GM18873 (cell line): Measurements from ENCODE around the gene HDHD3.
"Not testable (repeated sequence)": the region's sequence is repeated elsewhere in the genome, so short reads cannot be mapped to it uniquely, and the experiment has no call there.

ENCODE experiments used
- ATAC-seq: cut with Tn5 transposase; IDR thresholded peaks from one replicate; pipeline ENCODE4 v1.9.1; 2021; ENCODE audit warnings: mild to moderate bottlenecking, moderate library complexity, moderate number of reproducible peaks; ENCODE audit not compliant: unreplicated experiment, low FRiP score

HDHD3 gene

GRCh38 chr9:113390192-113390960 is 13.6 kb upstream of the HDHD3 start:
- ATAC-seq: no peak

GRCh38 chr9:113389451-113389850 is 12.7 kb upstream of the HDHD3 start:
- no peak for ATAC-seq

- no peak for ATAC-seq
Measured at GRCh38 chr9:113388833-113389232, 12.0 kb upstream of the HDHD3 start.

- ATAC-seq: no peak
Measured at GRCh38 chr9:113387560-113388230, 10.9 kb upstream of the HDHD3 start.

GRCh38 chr9:113386571-113387393 is 10.0 kb upstream of the HDHD3 start:
- ATAC-seq: no peak

- ATAC-seq: no peak
Measured at GRCh38 chr9:113381909-113382411, 5.2 kb upstream of the HDHD3 start.

- not testable (repeated sequence) for ATAC-seq
Measured at GRCh38 chr9:113381441-113381840, 4.7 kb upstream of the HDHD3 start.

- ATAC-seq: peak; percentile 62
Measured at GRCh38 chr9:113380869-113381378, 4.1 kb upstream of the HDHD3 start.

- not testable (repeated sequence) for ATAC-seq
Measured at GRCh38 chr9:113379829-113380210, 3.0 kb upstream of the HDHD3 start.

GRCh38 chr9:113379094-113379828 is 2.5 kb upstream of the HDHD3 start:
- not testable (repeated sequence) for ATAC-seq

- ATAC-seq: no peak
Measured at GRCh38 chr9:113375057-113376023, 1.4 kb downstream of the HDHD3 start.

GRCh38 chr9:113373676-113374392 is 3.0 kb downstream of the HDHD3 start:
- ATAC-seq: no peak

GRCh38 chr9:113373256-113373655 is 3.5 kb downstream of the HDHD3 start:
- no peak for ATAC-seq

GRCh38 chr9:113372059-113372458 is 4.7 kb downstream of the HDHD3 start:
- ATAC-seq: no peak

GRCh38 chr9:113370806-113371325 is 5.9 kb downstream of the HDHD3 start:
- no peak for ATAC-seq

GRCh38 chr9:113369855-113370140 is 7.0 kb downstream of the HDHD3 start:
- ATAC-seq: no peak

GRCh38 chr9:113368982-113369854 is 7.6 kb downstream of the HDHD3 start:
- no peak for ATAC-seq
